Heart left ventricle (tissue), 16 donors: ENCODE results near the gene SNRNP48. TPM values are rescaled to one million over a fixed set of nuclear protein-coding genes. Genes with fewer than 3 reads are reported as not detected.

ENCODE experiments used
- ATAC-seq, 4 donors: fragments of 200-7000 bp; cut with Tn5 transposase; one replicate each; pipeline ENCODE4 v1.9.1; 2020 to 2022; ENCODE audit warnings: moderate library complexity in 4 of 4, mild to moderate bottlenecking in 3 of 4, moderate number of reproducible peaks in 1 of 4
- DNase-seq, 5 donors: peaks; one replicate each; pipeline ENCODE4 v3.0.0-alpha.2; 2020
- H3K27ac ChIP-seq, 12 donors: fragments of 200-600 bp; sonication (generic) in 4 of 12; one replicate each; pipeline versions ENCODE4 v1.5.0 to v1.8.0; 2016 to 2022; ENCODE audit warnings: mild to moderate bottlenecking in 2 of 12
- H3K27me3 ChIP-seq, 9 donors: fragments of 200-600 bp; sonication (generic) in 2 of 9; one replicate each; pipeline versions ENCODE4 v1.5.1 to v1.8.0; 2016 to 2022; ENCODE audit warnings: mild to moderate bottlenecking in 3 of 9
- H3K36me3 ChIP-seq, 9 donors: fragments of 200-600 bp; sonication (generic) in 2 of 9; one replicate each; pipeline versions ENCODE4 v1.5.0 to v1.8.0; 2018 to 2022; ENCODE audit warnings: mild to moderate bottlenecking in 2 of 9
- H3K4me1 ChIP-seq, 12 donors: fragments of 200-600 bp; sonication (generic) in 4 of 12; one replicate each; pipeline versions ENCODE4 v1.5.0 to v1.8.0; 2016 to 2022; ENCODE audit warnings: mild to moderate bottlenecking in 3 of 12
- H3K4me3 ChIP-seq, 12 donors: fragments of 200-600 bp; sonication (generic) in 4 of 12; one replicate each; pipeline versions ENCODE4 v1.5.0 to v1.8.0; 2017 to 2022; ENCODE audit warnings: mild to moderate bottlenecking in 9 of 12, moderate library complexity in 4 of 12
- H3K9me3 ChIP-seq, 12 donors: fragments of 200-600 bp; sonication (generic) in 4 of 12; one replicate each; pipeline versions ENCODE4 v1.5.0 to v1.8.0; 2016 to 2022; ENCODE audit warnings: mild to moderate bottlenecking in 1 of 12
- POLR2A ChIP-seq, 2 donors: fragments of 450-650 bp; IDR thresholded peaks; one replicate each; pipeline ENCODE4 v1.6.1; 2017; ENCODE audit warnings: antibody characterized with exemption in 2 of 2, mild to moderate bottlenecking in 2 of 2, moderate library complexity in 2 of 2
- WGBS, 4 donors: extraction: QIAGEN DNeasy Blood & Tissue Kit in 2 of 4; methylation state at CpG; one replicate each; pipeline versions ENCODE4 v1.1.5 to v1.1.7; 2013 to 2018; 5-methylcytosine and 5-hydroxymethylcytosine counted together
- intact Hi-C, 10 donors: fragments of 100-400 bp; cut with DNase I; formaldehyde crosslinking; loops; one replicate each; pipeline versions ENCODE4 v1.11.1 to v1.14.2; 2022
- polyA plus RNA-seq, 2 donors: library from polyadenylated mRNA; stranded (reverse); fragments of 200-250 nt; gene quantifications; one replicate each; pipeline ENCODE4 v1.2.3, GENCODE V29; 2013
- total RNA-seq, 9 donors: library from RNA; depleted of rRNA in 2 of 9; stranded (reverse); fragments of >200 nt in 2 of 9; fragmentation: NEBNext Ultra II Directional in 3 of 9; extraction: Animal tissue kit (Norgen Biotek cat#: 25700) in 3 of 9; gene quantifications; one replicate each; pipeline versions ENCODE4 v1.1.0 to v1.2.4, GENCODE V29; 2016 to 2023
- TF ChIP-seq, protein P1 (sequence below), 12 donors: fragments of 200-600 bp; sonication (generic) in 4 of 12; IDR thresholded peaks; one replicate each; pipeline versions ENCODE4 v1.5.0 to v1.8.0; 2018 to 2022; ENCODE audit warnings: antibody characterized with exemption in 12 of 12, mild to moderate bottlenecking in 5 of 12
- donor health status: ischemic (EF 13 %, LVEDD 7.1; RV severe dilation, severe dysfunction).
- donor health status: healthy with polysubstance abuse.
- donor health status: DM: no; HTN: yes; CAD: no.
- donor health status: DM: no; HTN: no; CAD: no.
- donor health status: ischemic (EF 25% LVEDD 6.9; RV normal size, moderate dysfunction).
- donor health status: ischemic (EF 25% LVEDD 5.7; RV mildly dilated, moderate dysfunction).
- donor health status: healthy.
- donor health status: DM: yes; HTN: yes; CAD: no.
- donor health status: ischemic (EF 35%, LVEDD 5.7; RV mildly dilated, moderate dysfunction).
- donor health status: nonischemic (EF 11% LVEDD 7.7; RV severe dilation, severe dysfunction).
- donor health status: DM: yes; HTN: yes; CAD: no.
- donor health status: PGD.
- donor health status: ischemic (EF 29% LVEDD 5.4; RV normal size, mild dysfunction).
- donor health status: nonischemic (EF 23%, LVEDD 6.1; RV moderate dilation, normal function).

Gene SNRNP48
- total and polyA plus RNA-seq, 11 donors, result 8.2 to 25.8 (median 13.3) TPM

- H3K9me3 ChIP-seq, result no peaks in the 10 kb centered on the region
- WGBS, 4 donors, result 76 to 88% (median 79%) methylated on average over 1 of the region's 1 CpG
These were observed 57.5 kb downstream of the SNRNP48 start for GRCh38 chr6:7647504-7647903.

GRCh38 chr6:7649037-7649810 is 59.2 kb downstream of the SNRNP48 start:
- no peaks in the 10 kb centered on the region for H3K9me3 ChIP-seq
- no peak overlapping the region for H3K4me3 ChIP-seq
- intact Hi-C loops, result no loop called here
- H3K36me3 ChIP-seq, result no peaks in the 10 kb centered on the region
- ATAC-seq (no peak), DNase-seq (no peak)
- TF ChIP-seq, protein P1, sequence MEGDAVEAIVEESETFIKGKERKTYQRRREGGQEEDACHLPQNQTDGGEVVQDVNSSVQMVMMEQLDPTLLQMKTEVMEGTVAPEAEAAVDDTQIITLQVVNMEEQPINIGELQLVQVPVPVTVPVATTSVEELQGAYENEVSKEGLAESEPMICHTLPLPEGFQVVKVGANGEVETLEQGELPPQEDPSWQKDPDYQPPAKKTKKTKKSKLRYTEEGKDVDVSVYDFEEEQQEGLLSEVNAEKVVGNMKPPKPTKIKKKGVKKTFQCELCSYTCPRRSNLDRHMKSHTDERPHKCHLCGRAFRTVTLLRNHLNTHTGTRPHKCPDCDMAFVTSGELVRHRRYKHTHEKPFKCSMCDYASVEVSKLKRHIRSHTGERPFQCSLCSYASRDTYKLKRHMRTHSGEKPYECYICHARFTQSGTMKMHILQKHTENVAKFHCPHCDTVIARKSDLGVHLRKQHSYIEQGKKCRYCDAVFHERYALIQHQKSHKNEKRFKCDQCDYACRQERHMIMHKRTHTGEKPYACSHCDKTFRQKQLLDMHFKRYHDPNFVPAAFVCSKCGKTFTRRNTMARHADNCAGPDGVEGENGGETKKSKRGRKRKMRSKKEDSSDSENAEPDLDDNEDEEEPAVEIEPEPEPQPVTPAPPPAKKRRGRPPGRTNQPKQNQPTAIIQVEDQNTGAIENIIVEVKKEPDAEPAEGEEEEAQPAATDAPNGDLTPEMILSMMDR (IDR thresholded peaks at IDR 0.05), result no peak
- TF ChIP-seq POLR2A (IDR thresholded peaks at IDR 0.05), result no peak
- H3K27ac ChIP-seq, result no peak overlapping the region
- 86 to 87% (median 87%) methylated on average over 12 of the region's 12 CpGs for WGBS, 4 donors
- no peaks in the 10 kb centered on the region for H3K4me1 ChIP-seq
- H3K27me3 ChIP-seq, result no peaks in the 10 kb centered on the region

More at GRCh38 chr6:7647504-7647903, 57.5 kb downstream of the SNRNP48 start:
- H3K4me3 ChIP-seq, result no peak overlapping the region
- H3K36me3 ChIP-seq, result no peaks in the 10 kb centered on the region
- no peaks in the 10 kb centered on the region for H3K27me3 ChIP-seq
- TF ChIP-seq, protein P1 (IDR thresholded peaks at IDR 0.05), result no peak
- no peak for TF ChIP-seq POLR2A (IDR thresholded peaks at IDR 0.05)
- no peak for ATAC-seq
- intact Hi-C loops, result no loop called here
- no peak for DNase-seq
- H3K27ac ChIP-seq, result no peak overlapping the region
- no peaks in the 10 kb centered on the region for H3K4me1 ChIP-seq

DNA sequence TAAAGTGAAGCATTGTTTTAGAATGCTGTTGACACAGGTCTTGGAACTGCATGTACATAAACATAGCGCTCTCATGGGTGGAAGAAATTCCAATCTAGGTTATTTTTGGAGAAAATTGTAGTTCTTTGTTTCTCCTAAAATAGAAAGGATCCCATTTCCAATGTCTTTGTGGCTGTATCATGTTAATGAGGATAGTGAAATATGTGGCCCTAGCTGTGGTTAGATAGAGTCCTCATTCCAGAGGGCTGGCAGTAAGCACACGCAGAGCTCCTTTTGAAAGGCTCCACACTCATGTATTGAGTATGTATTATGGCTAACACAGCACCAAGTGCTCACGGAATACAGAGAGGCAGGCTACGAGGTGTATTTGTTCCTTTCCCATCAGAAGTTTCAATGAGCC is 60.9 kb downstream of the SNRNP48 start:
- Histone ChIP-seq H3K4me1 (no peaks in the 10 kb centered on the region), H3K27me3 (no peaks in the 10 kb centered on the region), H3K27ac (no peak overlapping the region), H3K4me3 (no peak overlapping the region), H3K36me3 (no peaks in the 10 kb centered on the region), H3K9me3 (no peaks in the 10 kb centered on the region)
- no peak for ATAC-seq
- WGBS, 4 donors, result 79 to 88% (median 84%) methylated on average over 3 to 4 of the region's 4 CpGs
- DNase-seq, result no peak
- intact Hi-C loops, result no loop called here
- TF ChIP-seq, protein P1 (IDR thresholded peaks at IDR 0.05), result no peak
- TF ChIP-seq POLR2A (IDR thresholded peaks at IDR 0.05), result no peak

DNA sequence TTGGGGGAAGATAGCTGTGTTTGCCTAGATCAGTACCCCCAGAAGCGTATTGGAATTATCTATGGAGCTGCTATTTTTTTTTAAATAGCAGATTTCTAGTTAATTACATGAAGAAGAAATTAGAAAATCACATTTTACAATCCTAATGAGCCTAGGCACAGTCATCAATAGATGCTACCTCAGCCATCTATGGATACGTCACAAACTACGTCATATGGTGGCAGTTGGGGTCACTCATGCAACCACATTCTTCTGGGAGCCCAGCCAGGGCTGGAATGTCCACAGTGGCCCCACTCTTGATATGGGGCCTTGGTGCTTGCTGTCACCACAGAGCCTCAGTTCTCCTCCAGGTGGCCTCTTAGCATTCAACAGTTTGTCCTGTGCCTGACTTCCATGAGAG is 63.0 kb downstream of the SNRNP48 start:
- Histone ChIP-seq H3K27ac (no peak overlapping the region), H3K27me3 (no peaks in the 10 kb centered on the region), H3K4me3 (no peak overlapping the region), H3K36me3 (no peaks in the 10 kb centered on the region), H3K9me3 (no peaks in the 10 kb centered on the region), H3K4me1 (no peaks in the 10 kb centered on the region)
- no peak for TF ChIP-seq POLR2A (IDR thresholded peaks at IDR 0.05)
- TF ChIP-seq, protein P1 (IDR thresholded peaks at IDR 0.05), result no peak
- intact Hi-C loops, result no loop called here
- no peak for ATAC-seq
- 84 to 96% (median 89%) methylated on average over 3 of the region's 3 CpGs for WGBS, 4 donors
- no peak for DNase-seq
